Activated CD4-positive, alpha-beta T cell treated with anti-CD3 and anti-CD28 coated beads, Interleukin-2, Interleukin-6, amounts not matched to agents 100 ng/mL and 50 ng/mL, durations not matched to agents 16 hours and 8 hours (primary cell): ENCODE results near the gene ARHGAP21.

Source experiments
- DNase-seq: peaks from one replicate; pipeline ENCODE4 v3.0.0-alpha.2; 2020

Gene ARHGAP21

DNA sequence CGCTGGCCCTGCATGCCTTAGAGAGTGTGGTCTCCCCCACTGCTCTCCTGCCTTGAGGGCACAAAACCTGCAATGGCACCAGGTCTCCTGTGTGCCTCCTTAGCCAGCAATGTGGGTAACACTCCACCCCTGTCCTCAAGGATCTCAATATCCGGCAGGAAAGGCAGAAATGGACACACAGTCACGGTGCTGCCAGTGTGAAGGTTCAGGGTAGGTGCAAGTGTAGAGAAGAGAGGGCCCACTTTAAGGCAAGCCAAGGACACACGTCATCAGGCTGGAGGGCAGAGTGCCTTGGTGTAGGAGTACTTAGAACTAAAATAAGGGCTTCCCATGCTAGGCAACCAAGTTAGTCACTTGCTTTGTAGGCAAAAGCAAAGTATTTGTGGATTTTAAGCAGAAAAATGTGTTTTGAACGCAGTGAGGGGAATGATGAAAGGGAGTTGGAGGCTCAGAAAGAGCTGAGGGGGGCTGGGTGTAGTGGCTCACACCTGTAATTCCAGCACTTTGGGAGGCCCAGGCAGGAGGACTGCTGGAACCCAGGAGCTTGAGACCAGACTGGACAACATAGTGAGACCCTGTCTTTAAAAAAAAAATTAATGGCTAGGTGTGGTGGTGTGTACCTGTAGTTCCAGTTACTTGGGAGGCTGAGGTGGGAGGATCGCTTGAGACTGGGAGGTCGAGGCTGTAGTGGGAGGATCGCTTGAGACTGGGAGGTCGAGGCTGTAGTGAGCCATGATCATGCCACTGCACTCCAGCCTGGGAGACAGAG lies 152.8 kb downstream of the ARHGAP21 start:
- no peak for DNase-seq

DNA sequence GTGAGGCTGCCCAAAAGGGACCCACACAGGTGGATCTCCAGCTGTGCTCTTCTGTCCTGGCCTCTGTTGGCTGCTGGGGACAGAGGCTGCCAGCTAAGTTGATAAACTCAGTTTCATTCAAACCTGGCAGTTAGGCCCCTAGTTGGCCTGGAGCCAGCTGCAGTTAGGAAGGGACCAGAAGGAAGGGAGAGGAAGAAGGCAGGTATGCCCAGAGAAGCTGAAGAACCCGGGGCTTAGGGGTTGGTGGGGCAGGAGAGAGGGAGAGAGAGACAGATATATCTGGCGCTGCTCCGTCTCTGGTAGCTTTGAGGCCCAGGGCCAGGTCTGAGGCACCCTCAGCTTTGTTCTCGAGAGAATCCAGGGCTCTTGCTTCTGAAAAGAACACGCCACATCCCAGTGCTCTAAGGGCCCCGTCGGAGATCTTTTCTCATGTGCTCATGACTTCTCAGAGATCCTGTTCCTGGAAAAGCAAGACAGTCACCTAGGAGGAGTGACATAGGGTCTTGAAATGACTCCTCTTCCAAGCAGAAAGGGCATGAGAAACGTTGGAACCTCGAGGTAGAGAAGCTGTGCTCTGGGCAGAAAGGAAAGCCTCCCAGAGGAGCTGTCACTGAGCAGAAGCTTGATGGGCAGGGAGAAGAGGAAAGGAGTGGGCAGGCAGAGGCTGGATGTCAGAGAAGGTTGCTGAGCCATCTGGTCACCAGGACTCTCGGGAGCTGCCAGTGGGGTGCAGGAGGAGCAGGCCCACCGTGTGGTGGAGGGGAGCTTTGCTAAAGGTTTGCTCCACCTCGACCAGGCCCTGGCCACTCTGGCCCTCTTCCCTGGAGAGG lies 153.6 kb downstream of the ARHGAP21 start:
- DNase-seq: no peak

DNA sequence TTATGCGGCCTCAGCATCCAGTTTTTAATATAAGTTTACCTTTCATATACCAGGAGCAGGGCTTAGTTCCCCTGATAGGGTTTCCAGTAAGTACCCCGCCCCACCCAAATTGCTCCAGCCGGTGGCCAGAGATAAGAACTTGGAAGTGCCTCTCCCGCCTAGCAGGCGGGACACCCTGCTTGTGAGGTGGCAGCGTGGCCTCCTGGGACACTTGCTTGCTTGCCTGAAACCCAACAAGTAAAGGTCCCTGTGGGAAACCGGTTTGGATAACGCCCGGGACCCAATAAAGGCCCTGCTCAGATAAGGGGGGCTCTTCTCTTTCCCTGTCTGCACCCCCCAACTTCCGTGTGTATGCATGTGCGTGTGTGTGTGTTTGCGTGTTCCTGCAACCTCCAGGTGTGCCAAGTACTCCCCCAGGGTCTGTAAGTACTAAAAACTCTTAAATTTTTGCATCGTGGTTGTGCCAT lies 154.3 kb downstream of the ARHGAP21 start:
- DNase-seq: no peak

DNA sequence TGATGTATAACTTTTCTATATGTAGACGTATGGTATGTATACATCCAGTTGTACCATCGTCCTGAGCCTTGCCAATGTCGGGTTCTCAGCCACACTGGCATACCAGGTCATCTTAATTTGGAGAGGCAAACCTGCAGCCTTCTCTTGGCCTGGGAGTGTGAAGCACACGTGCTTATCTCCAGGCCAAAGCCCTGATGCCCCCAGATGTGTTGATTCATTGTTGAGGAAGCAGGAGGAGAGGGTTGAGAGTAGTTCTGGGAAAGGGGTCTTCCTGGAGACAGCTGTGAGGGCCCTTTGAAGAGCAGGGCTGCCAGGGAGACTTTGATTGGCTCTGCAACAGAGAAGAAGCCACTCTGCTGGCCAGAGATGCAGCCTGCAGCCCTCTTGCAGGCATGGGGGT lies 155.6 kb downstream of the ARHGAP21 start:
- no peak for DNase-seq

DNA sequence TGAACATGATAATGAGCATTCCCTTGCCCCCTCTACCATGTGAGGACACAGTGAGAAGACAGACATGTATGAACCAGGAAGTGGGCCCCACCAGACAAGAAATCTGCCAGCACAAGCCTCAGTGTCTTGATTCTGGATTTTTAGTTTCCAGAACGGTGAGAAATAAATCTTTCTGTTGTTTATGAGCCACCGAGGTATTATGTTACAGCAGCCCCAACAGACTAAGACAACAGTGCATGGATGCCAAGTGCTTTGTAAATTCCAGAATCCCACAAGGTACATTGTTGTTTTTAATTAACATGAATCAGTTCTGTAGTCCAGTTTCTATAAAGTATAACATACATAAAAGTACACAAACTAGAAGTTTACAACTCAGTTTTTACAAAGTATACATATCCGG lies 162.2 kb downstream of the ARHGAP21 start:
- DNase-seq: no peak

DNA sequence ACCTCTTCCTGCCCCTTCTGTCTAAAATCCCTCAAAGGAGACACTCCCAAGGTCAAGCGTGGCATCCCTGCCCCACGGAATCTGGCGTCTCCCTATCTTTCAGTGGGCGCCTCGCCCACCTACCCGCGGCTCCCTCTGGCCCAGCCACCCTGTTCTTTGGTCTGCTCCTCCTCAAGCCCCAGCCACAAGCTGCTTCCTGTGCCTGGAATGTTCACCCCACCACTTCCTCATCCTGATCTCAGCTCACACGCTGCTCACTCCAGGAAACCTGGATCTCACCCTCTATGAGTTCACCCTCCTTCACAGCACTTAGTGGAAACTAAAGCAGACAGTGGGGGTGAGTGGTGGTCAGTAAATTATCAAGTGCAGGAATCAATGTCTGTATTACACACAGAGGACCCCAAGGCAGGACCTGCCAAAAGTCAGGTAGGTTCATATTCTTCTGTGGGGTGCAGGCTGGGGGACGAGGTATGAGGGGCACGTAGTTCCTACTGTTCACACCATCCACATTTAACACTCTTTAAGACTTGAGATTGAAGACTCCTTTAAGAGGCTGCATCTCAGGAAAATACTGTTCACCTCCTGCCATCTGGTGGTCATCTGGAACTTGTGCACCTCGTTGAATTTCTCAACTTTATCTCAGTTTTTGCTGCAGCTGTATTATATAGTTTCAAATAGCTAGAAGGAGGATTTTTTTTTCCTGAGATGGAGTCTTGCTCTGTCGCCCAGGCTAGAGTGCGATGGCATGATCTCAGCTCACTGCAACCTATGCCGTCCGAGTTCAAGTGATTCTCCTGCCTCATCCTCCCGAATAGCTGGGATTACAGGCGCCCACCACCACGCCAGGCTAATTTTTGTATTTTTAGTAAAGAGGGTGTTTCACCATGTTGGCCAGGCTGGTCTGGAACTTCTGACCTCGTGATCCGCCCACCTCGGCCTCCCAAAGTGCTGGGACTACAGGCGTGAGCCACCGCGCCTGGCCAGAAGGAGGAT lies 166.6 kb downstream of the ARHGAP21 start:
- DNase-seq: peak; percentile 40

DNA sequence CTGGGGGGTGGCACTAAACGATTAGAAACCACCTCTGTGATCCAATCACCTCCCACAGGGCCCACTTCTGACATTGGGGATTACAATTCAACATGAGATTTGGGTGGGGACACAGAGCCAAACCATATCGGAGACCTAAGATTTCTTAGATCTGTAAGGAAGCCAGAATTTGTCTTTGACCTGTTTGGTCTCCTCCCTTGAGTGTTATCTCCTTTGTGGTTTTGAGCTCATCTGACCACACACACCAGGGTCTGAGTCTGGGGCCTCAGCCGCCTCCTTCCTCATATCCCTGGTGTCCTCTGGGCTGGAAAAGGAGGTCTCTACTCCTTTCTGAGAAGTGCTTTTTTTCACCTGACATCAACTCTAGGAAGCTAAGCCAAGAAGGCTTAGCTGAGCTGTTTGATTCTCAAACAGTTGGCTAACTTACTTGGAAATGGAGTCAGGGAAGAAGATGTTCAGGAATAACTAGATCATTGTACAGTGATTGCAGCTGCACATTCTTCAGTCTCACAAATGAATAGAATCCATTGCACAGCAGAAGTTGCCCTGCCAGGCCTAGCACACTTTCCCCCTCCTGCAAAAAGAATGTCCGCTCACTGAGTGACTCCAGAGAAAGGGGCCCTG lies 167.4 kb downstream of the ARHGAP21 start:
- DNase-seq: no peak

DNA sequence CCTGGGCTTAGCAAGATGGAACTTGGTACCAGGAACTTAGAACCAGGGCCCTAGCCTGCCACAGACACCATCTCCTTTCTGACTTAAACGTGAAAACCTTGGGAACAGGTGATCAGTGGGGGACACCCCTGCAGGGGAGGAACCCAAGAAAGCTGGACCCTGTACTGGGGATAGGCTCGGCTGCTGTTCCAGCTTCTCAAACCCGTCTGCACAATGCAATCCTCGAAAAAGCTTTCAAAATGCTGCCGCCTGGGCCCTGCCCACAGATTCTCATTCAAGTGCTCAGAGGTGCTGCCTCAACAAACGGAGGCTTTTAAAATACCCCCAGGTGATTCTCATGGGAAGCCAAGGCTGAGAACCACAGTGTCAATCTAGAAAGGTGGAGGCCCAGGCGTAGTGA lies 169.7 kb downstream of the ARHGAP21 start:
- no peak for DNase-seq

DNA sequence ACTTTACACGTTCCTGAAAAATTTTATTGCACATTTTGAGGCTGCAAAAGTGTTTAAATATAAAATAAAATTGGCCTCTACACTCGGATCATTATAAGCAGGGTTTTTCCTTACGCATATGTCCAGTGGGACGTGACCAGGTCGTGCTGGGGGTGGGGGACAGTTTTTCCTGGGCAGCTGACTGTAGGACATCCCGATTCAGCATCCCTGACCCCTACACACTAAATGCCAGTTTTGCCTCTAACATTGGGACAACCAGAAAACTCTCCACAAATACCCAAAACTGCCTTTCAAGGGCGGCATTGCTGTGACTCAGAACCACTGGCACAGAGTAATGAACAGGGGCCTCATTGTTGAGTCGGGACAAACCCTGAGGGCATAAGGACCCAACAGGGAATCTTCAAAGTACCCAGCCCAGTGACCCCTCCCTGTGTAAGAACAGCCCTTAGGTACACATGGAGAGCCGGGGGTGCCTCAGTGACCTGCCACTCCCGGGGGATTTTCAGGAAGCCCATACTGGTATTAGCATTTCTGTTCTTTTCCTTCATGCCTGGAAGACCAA lies 170.6 kb downstream of the ARHGAP21 start:
- DNase-seq: no peak

DNA sequence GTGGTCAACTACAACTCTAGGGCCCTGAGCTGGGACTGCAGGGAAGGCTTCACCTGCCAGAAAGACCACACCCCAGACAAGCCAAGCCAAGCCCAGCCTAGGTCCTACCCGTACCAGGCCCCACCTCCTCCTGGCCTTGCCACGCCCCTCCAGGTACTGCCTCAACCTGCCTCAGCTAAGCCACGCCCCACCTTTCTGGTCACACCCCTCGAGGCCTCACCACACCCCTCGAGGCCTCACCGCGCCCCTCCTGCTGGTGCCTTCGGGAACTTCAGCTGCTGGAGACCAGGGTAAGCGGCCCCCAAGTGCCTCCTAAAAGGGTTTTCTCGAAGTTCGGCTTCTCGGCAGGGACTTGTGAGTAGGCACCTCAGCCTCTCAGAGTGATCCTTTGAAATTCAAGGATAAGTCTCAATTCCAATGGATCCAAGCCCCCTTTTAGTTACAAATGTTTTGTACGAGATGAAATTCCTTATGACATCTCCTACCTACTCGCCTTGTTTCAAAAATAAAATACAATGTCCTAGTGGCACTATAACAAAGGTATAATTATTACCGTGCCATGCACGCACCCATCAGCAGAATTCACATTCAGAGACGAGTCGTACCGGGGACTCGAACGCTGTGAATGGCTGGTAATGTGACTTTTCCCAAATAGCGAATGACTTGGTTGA lies 171.2 kb downstream of the ARHGAP21 start:
- peak; percentile 23 for DNase-seq

DNA sequence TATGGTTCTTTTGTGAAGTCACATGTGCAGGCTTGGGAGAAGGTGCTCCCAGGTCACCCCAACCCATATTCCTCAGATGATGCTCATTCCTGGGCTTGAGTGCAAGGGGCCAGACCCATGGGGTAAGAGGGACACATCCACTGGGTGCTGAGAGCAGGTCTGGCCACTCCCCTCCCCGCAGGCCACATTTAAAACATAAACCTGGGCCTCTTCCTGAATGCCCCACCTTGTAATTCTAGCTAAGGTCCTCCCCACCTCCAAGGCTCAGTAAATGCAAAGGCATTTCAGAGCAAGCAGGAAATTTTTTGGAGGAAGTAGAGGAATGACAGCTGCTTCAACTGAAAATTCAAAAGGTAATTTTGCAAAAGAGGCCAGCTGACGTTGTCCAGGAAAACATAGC lies 172.5 kb downstream of the ARHGAP21 start:
- no peak for DNase-seq

DNA sequence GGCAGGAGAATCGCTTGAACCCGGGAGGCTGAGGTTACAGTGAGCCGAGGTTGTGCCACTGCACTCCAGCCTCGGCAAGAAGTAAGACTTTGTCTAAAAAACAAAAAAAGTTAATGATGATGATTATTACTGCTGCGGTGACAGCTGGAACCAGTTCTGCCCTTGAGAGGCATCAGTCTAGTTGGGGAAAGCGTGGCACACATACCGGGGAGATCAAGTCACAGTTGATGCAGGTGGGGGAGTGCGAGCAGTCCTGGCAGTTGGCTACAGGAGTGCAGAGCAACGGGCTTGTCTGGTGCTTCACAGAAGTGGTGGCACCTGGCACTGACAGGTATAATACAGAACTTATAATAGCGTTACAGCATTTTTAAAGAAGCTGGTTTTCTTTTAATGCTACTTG lies 173.0 kb downstream of the ARHGAP21 start:
- no peak for DNase-seq

DNA sequence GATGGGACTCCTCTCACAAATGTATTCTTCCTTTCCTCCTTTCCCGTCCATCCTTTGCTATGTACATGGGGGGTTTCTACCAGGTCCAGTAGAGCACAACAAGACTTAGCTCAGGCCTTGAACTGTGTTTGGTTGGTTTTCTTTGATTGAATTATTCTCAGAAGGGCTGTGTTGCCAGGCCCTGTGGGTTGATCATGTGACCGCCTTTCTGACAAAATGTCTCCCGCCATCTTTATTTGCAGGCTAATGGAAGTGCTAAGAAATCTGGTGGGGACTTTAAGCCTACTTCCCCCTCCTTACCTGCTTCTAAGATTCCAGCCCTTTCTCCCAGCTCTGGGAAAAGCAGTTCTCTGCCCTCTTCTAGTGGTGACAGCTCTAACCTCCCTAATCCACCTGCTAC lies 178.1 kb downstream of the ARHGAP21 start:
- no peak for DNase-seq

DNA sequence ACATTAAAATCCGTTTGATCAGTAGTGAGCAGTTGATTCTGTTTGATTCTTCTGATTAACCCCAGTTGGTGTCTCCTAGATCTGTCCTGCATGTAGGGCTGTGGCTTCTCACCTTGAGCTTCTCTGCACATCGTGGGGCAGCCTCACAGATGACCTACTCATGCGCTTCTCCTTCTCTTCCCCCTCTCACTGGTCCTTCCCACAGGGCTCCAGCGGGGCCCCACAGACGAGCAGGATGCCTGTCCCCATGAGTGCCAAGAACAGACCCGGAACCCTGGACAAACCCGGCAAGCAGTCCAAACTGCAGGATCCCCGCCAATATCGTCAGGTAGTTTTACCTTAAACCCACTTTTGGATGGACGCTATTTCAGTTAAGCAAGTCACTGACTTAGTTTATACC lies 178.9 kb downstream of the ARHGAP21 start:
- DNase-seq: no peak

DNA sequence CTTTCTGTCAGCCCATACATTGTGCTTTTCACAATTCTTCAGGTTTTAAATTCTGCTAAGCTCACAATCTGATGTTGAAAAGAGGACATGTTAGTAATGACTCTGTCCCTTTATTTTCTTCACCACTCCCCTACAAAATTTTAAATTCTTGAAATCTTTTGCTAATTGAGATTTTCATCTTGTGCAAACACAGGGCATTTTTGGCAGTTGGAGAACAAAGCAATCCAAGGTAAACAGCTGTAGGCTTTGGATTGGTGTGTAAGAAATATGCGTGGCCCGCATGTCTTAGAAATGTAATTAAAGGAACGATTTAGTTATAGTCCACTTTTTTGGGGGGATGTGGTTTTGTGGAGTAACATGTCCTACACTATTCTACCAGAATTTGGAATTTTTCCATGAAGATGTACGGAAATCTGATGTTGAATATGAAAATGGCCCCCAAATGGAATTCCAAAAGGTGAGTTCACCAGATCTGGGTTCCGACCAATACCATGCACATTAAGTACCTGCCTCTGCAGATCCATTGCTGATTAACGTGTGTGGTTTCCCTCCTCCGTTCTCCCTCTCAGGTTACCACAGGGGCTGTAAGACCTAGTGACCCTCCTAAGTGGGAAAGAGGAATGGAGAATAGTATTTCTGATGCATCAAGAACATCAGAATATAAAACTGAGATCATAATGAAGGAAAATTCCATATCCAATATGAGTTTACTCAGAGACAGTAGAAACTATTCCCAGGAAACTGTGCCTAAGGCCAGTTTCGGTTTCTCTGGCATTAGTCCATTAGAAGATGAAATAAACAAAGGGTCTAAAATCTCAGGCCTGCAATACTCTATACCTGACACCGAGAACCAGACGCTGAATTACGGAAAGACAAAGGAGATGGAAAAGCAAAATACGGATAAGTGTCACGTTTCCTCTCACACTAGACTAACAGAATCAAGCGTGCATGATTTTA lies 181.1 kb downstream of the ARHGAP21 start:
- no peak for DNase-seq

DNA sequence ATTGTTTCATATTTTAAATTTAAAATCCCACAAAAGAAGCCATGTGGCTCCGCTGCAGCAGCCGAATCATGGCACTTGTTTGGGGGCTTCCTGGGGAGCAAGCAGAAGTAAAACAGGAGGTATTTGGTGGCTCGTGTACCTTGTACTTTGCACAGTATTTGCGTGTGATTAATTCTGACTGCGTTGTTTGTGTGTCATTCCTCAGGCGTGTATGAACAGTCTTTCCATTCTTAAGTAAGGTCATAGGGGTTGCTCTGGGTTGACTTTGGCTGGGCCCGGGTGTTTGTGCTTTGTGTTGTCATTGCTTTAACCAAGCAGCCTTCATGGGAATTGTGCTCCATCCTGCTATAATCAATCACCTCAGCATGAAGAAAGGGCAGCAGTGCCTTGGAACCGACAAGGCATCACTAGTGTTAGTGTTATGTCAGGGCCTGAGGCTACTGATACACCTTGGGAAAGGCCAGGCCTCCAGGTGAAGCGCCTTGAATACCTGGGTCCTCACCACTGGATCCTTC lies 182.4 kb downstream of the ARHGAP21 start:
- DNase-seq: no peak

DNA sequence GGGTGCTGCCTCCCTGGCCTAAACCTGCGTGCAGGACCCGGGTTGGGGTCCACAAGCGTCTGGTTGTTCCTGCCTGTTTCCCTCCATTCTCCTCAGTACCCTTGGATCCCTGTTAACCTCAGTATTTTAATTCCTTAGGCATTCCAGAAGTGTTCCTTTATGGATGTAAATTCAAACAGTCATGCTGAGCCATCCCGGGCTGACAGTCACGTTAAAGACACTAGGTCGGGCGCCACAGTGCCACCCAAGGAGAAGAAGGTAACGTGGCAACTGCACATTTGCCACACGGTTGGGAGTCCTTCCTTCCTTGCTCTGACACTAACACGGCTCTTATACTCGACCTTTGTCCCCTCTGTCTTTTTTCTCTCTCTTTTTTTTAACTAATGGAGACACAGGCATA lies 187.1 kb downstream of the ARHGAP21 start:
- DNase-seq: no peak

DNA sequence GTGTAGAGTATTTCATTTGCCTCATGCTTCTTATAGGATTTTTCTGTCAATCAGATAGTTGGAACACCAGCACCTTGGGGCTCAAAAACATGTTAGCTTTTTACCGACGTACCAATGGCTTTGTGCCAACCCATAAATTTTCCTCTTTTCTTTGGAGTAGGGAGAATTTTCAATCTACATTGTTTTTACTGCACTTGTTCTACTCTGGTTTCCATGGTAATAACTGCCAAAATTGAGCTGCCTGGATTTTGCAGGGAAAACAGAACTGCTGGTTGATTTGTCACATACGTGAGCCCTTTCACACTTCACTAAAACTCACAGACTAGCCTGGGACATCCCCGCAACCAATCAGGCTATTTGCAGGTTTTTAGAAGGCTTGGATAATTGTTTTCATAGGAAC lies 189.7 kb downstream of the ARHGAP21 start:
- DNase-seq: no peak
